HCT116 (cell line): Measurements from ENCODE around the gene BRSK2. TPM values are rescaled to one million over a fixed set of nuclear protein-coding genes. Genes with fewer than 3 reads are reported as not detected.

Experiments used
- ATAC-seq: fragments of 200-7000 bp; cut with Tn5 transposase; 2 replicates; pipeline ENCODE4 v1.9.1; 2020; ENCODE audit warnings: mild to moderate bottlenecking, moderate library complexity
- BruUV-seq: library from RNA; stranded (reverse); fragments of 400-500 nt; replicated peaks from 2 replicates; lab custom pipeline; 2021; lab: Mats Ljungman, UMichigan
- CTCF ChIA-PET: fragments of 300-600 bp; sonication (Branson Sonifier 250); formaldehyde crosslinking; loops from one replicate; lab custom pipeline; 2021; ENCODE audit warnings: antibody characterized with exemption; lab: Charles Lee
- POLR2A ChIA-PET: fragments of 300-600, 350-600 bp; sonication (Branson Sonifier 250); formaldehyde crosslinking; loops from one replicate; lab custom pipeline; 2021; ENCODE audit warnings: antibody characterized with exemption; lab: Charles Lee
- RAD21 ChIA-PET, 2 experiments: fragments of 300-600 bp; sonication (Branson Sonifier 250); formaldehyde crosslinking; loops; one replicate each; lab custom pipeline; 2023; ENCODE audit warnings: low total read pairs in 2 of 2; ENCODE audit not compliant: uncharacterized antibody in 2 of 2, unreplicated experiment in 2 of 2, low non-redundant PET in 1 of 2; lab: Charles Lee
- DNase-seq: peaks from one replicate; pipeline ENCODE4 v3.0.0-alpha.2; 2010; ENCODE audit warnings: low read depth, low spot score
- H2AFZ ChIP-seq: fragments of 200-600 bp; shearing (Covaris generic), sonication (generic); 2 replicates; pipeline ENCODE4 v1.6.1; 2017; ENCODE audit warnings: low read depth, mixed run types, mixed read lengths, antibody characterized with exemption, low read length; ENCODE audit not compliant: poor library complexity, severe bottlenecking
- H3K27ac ChIP-seq: 2 replicates; pipeline ENCODE4 v1.5.1; 2012; ENCODE audit warnings: low read depth, low read length
- H3K27me3 ChIP-seq: fragments of 200-600 bp; sonication (generic); 2 replicates; pipeline ENCODE4 v1.6.1; 2016; ENCODE audit warnings: mixed run types, low read length, mixed read lengths; ENCODE audit not compliant: insufficient read depth
- H3K36me3 ChIP-seq, 2 experiments: fragments of 200-500 bp in 1 of 2; fragments of 200-600 bp in 1 of 2; sonication (Bioruptor generic) in 1 of 2; sonication (generic) in 1 of 2; 2 replicates each; pipeline versions ENCODE4 v1.5.1 to v1.6.1; 2014 to 2016; ENCODE audit warnings: low read length in 2 of 2, inconsistent platforms in 1 of 2, mixed read lengths in 1 of 2, mixed run types in 1 of 2; ENCODE audit not compliant: insufficient read depth in 2 of 2, control insufficient read depth in 1 of 2
- H3K4me1 ChIP-seq, 2 experiments: fragments of 200-600 bp in 1 of 2; sonication (generic) in 1 of 2; 2 replicates each; pipeline versions ENCODE4 v1.5.1 to v1.6.1; 2012 to 2017; ENCODE audit warnings: low read length in 2 of 2, inconsistent platforms in 1 of 2, mild to moderate bottlenecking in 1 of 2, mixed read lengths in 1 of 2, mixed run types in 1 of 2, moderate library complexity in 1 of 2; ENCODE audit not compliant: insufficient read depth in 2 of 2, control insufficient read depth in 1 of 2
- H3K4me2 ChIP-seq: fragments of 200-600 bp; sonication (generic); 2 replicates; pipeline ENCODE4 v1.6.1; 2017; ENCODE audit warnings: mixed run types, low read length, mixed read lengths
- H3K4me3 ChIP-seq, 2 experiments: fragments of 200-600 bp in 1 of 2; sonication (generic) in 1 of 2; replicated peaks in 1 of 2; 2 replicates each; pipeline ENCODE4 v1.5.1; 2011 to 2016; ENCODE audit warnings: low read length in 2 of 2, control low read depth in 1 of 2, low read depth in 1 of 2, mild to moderate bottlenecking in 1 of 2, mixed read lengths in 1 of 2, mixed run types in 1 of 2
- H3K79me2 ChIP-seq: fragments of 200-600 bp; sonication (generic); 2 replicates; pipeline ENCODE4 v1.6.1; 2017; ENCODE audit warnings: mild to moderate bottlenecking, mixed run types, low read length, moderate library complexity, mixed read lengths; ENCODE audit not compliant: insufficient read depth
- H3K9ac ChIP-seq: fragments of 200-600 bp; sonication (generic); 2 replicates; pipeline ENCODE4 v1.6.1; 2016; ENCODE audit warnings: low read length, mixed read lengths
- H3K9me2 ChIP-seq: fragments of 200-600 bp; sonication (generic), shearing (Covaris generic); 2 replicates; pipeline ENCODE4 v1.6.1; 2017; ENCODE audit warnings: mixed run types, mild to moderate bottlenecking, moderate library complexity; ENCODE audit not compliant: insufficient read depth
- H3K9me3 ChIP-seq, 2 experiments: fragments of 200-500 bp in 1 of 2; fragments of 200-600 bp in 1 of 2; sonication (Bioruptor generic) in 1 of 2; sonication (generic) in 1 of 2; 2 replicates each; pipeline ENCODE4 v1.6.1; 2014 to 2017; ENCODE audit warnings: low read length in 2 of 2, mixed read lengths in 2 of 2, inconsistent platforms in 1 of 2, low read depth in 1 of 2, mild to moderate bottlenecking in 1 of 2, mixed run types in 1 of 2, moderate library complexity in 1 of 2; ENCODE audit not compliant: control insufficient read depth in 1 of 2, insufficient read depth in 1 of 2
- H4K20me1 ChIP-seq: fragments of 200-600 bp; sonication (generic), shearing (Covaris generic); 2 replicates; pipeline ENCODE4 v1.6.1; 2017; ENCODE audit warnings: mixed run types, mild to moderate bottlenecking, moderate library complexity; ENCODE audit not compliant: insufficient read depth
- ATF3 ChIP-seq: IDR thresholded peaks from 2 replicates; pipeline ENCODE4 v1.6.1; 2012
- CTCF ChIP-seq, 3 experiments: fragments of 200-600 bp in 1 of 3; sonication (generic) in 1 of 3; IDR thresholded peaks in 2 of 3; conservative IDR thresholded peaks in 1 of 3; 2 replicates each; pipeline ENCODE4 v1.5.1; 2012 to 2017; ENCODE audit warnings: low read depth in 2 of 3, low read length in 2 of 3, antibody characterized with exemption in 1 of 3, borderline replicate concordance in 1 of 3, control low read depth in 1 of 3, mild to moderate bottlenecking in 1 of 3, mixed read lengths in 1 of 3, mixed run types in 1 of 3, moderate library complexity in 1 of 3; ENCODE audit not compliant: insufficient read depth in 1 of 3
- ELF1 ChIP-seq: IDR thresholded peaks from 2 replicates; pipeline ENCODE4 v1.6.1; 2012; ENCODE audit warnings: low read depth, borderline replicate concordance
- EZH2 ChIP-seq: fragments of 200-600 bp; sonication (generic); IDR thresholded peaks from 2 replicates; pipeline ENCODE4 v1.6.1; 2017; ENCODE audit warnings: antibody characterized with exemption, mixed run types
- EZH2phosphoT487 ChIP-seq: fragments of 200-600 bp; IDR thresholded peaks from 2 replicates; pipeline ENCODE4 v1.6.1; 2018; ENCODE audit warnings: antibody characterized with exemption, borderline replicate concordance
- FOSL1 ChIP-seq: IDR thresholded peaks from 2 replicates; pipeline ENCODE4 v1.6.1; 2012; ENCODE audit warnings: low read depth
- POLR2A ChIP-seq: IDR thresholded peaks from 2 replicates; pipeline ENCODE4 v1.7.0; 2011; ENCODE audit warnings: borderline replicate concordance; ENCODE audit not compliant: insufficient read depth, insufficient read length; ENCODE audit errors: extremely low read depth
- POLR2AphosphoS5 ChIP-seq: IDR thresholded peaks from 2 replicates; pipeline ENCODE4 v1.6.1; 2011; ENCODE audit warnings: mild to moderate bottlenecking, low read depth, low read length, moderate library complexity
- RAD21 ChIP-seq: IDR thresholded peaks from 2 replicates; pipeline ENCODE4 v1.6.1; 2012; ENCODE audit warnings: low read depth, mild to moderate bottlenecking
- REST ChIP-seq: IDR thresholded peaks from 2 replicates; pipeline ENCODE4 v1.6.1; 2012; ENCODE audit warnings: low read depth
- SIN3A ChIP-seq: IDR thresholded peaks from 2 replicates; pipeline ENCODE4 v1.6.1; 2012; ENCODE audit warnings: low read depth
- SP1 ChIP-seq: IDR thresholded peaks from 2 replicates; pipeline ENCODE4 v1.6.1; 2012; ENCODE audit warnings: low read depth
- SRF ChIP-seq: IDR thresholded peaks from 2 replicates; pipeline ENCODE4 v1.6.1; 2012; ENCODE audit warnings: low read depth
- TCF7L2 ChIP-seq: IDR thresholded peaks from 2 replicates; pipeline ENCODE4 v1.7.0; 2011; ENCODE audit warnings: borderline replicate concordance, inconsistent platforms; ENCODE audit not compliant: insufficient read depth, insufficient read length; ENCODE audit errors: extremely low read depth
- ZFX ChIP-seq: fragments of 450-650 bp; IDR thresholded peaks from 2 replicates; pipeline ENCODE4 v1.6.1; 2017
- intact Hi-C: fragments of 100-400 bp; cut with micrococcal nuclease; formaldehyde crosslinking; loops from 2 replicates; pipeline ENCODE4 v1.10.0; 2022
- total RNA-seq: library from RNA; stranded (reverse); gene quantifications from one replicate; pipeline ENCODE4 v1.2.1, GENCODE V29; 2021; ENCODE audit not compliant: unreplicated experiment

Gene BRSK2
- total RNA-seq, 1 experiment from 2014 or later = 14.0 TPM

GRCh38 chr11:1469911-1470680 is 80.4 kb downstream of the BRSK2 start:
- H3K4me3 ChIP-seq = no peak overlapping the region
- RAD21 ChIA-PET = no interaction called here
- intact Hi-C loops = no loop called here
- CTCF ChIA-PET = no interaction called here
- no peak for ATAC-seq
- H4K20me1 ChIP-seq = no peaks in the 10 kb centered on the region
- H3K4me1 ChIP-seq = no peaks in the 10 kb centered on the region
- no peaks in the 10 kb centered on the region for H3K9me2 ChIP-seq
- no peaks in the 10 kb centered on the region for H3K27me3 ChIP-seq
- H3K9ac ChIP-seq = no peak overlapping the region
- no peak overlapping the region for H3K27ac ChIP-seq
- H2AFZ ChIP-seq = no peak overlapping the region
- H3K79me2 ChIP-seq = no peaks in the 10 kb centered on the region
- no TSS peak for BruUV-seq
- H3K4me2 ChIP-seq = no peak overlapping the region
- no peaks in the 10 kb centered on the region for H3K9me3 ChIP-seq
- no peaks in the 10 kb centered on the region for H3K36me3 ChIP-seq
- TF ChIP-seq EZH2 = no peak
- no peak for TF ChIP-seq EZH2phosphoT487
- no peak for TF ChIP-seq SIN3A
- no peak for TF ChIP-seq ZFX
- no peak for TF ChIP-seq SP1
- TF ChIP-seq ATF3 = no peak
- TF ChIP-seq RAD21 = no peak
- TF ChIP-seq POLR2AphosphoS5 = no peak
- no peak for TF ChIP-seq FOSL1
- TF ChIP-seq ELF1 = no peak
- no peak for TF ChIP-seq POLR2A
- no peak for TF ChIP-seq SRF
- TF ChIP-seq CTCF (IDR thresholded peaks at IDR 0.05 in 2 of 3, conservative IDR thresholded peaks at IDR 0.05 in 1 of 3; ENCODE audit: borderline replicate concordance in 1 of 3, insufficient read depth in 1 of 3, low read depth in 2 of 3, low read length in 2 of 3) = no peak
- no peak for TF ChIP-seq TCF7L2
- TF ChIP-seq REST = no peak
- DNase-seq = no peak
- POLR2A ChIA-PET = no interaction called here
